A549 (cell line): ENCODE measurements around the gene HAVCR2.

Experiments used
- BHLHE40 ChIP-seq: IDR thresholded peaks from 2 replicates; pipeline ENCODE4 v1.6.1; 2012; ENCODE audit warnings: low read depth, low read length, inconsistent platforms
- CHD2 ChIP-seq: fragments of 150-350 bp; IDR thresholded peaks from 2 replicates; pipeline ENCODE4 v1.6.1; 2014; ENCODE audit warnings: low read length; ENCODE audit not compliant: partially characterized antibody
- EP300 ChIP-seq, 2 experiments: fragments of >200 bp; sonication (Bioruptor Twin); formaldehyde crosslinking; IDR thresholded peaks; 2 replicates in 1 of 2; 3 replicates in 1 of 2; pipeline ENCODE4 v1.6.1; 2016 to 2017
- HOXA7 ChIP-seq: fragments of 250-450 bp; sonication (Bioruptor Pico); IDR thresholded peaks from 2 replicates; pipeline ENCODE4 v1.5.0; 2020; ENCODE audit warnings: mild to moderate bottlenecking, moderate library complexity
- ZSCAN20 ChIP-seq: fragments of 250-450 bp; sonication (Bioruptor Pico); IDR thresholded peaks from 2 replicates; pipeline ENCODE4 v1.8.0; 2022; ENCODE audit warnings: mild to moderate bottlenecking, moderate library complexity
- TF ChIP-seq, protein P1 (sequence below): fragments of >200 bp; sonication (Bioruptor Twin); formaldehyde crosslinking; IDR thresholded peaks from 3 replicates; pipeline ENCODE4 v1.5.1; 2016
- TF ChIP-seq, protein P2 (sequence below): fragments of 200-600 bp; sonication (generic); IDR thresholded peaks from 2 replicates; pipeline ENCODE4 v1.6.1; 2016; ENCODE audit warnings: antibody characterized with exemption, mild to moderate bottlenecking, moderate library complexity
- TF ChIP-seq, protein P3 (sequence below): fragments of 450-650 bp; IDR thresholded peaks from 2 replicates; pipeline ENCODE4 v1.6.1; 2014; ENCODE audit warnings: antibody characterized with exemption

DNA sequence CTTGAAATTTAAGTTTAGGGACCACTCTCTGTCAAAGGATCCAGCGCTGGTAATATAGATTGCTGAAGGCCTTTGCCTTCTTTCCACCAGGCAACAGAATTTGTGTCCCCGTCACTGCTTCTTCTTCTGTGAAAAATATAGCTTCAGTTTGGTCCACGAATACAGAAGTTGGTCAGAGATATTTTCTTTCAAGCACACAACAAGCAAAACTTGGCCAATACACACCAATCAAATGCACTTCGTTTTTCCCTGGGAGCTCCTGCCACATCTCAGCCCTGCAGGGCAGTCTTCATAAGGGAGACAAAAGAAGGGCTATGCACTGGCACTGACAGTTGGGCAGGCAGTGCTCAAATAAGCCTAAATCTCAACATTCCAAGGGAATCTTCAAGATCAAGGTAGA, 22.9 kb downstream of the HAVCR2 start:
- TF ChIP-seq, protein P1, sequence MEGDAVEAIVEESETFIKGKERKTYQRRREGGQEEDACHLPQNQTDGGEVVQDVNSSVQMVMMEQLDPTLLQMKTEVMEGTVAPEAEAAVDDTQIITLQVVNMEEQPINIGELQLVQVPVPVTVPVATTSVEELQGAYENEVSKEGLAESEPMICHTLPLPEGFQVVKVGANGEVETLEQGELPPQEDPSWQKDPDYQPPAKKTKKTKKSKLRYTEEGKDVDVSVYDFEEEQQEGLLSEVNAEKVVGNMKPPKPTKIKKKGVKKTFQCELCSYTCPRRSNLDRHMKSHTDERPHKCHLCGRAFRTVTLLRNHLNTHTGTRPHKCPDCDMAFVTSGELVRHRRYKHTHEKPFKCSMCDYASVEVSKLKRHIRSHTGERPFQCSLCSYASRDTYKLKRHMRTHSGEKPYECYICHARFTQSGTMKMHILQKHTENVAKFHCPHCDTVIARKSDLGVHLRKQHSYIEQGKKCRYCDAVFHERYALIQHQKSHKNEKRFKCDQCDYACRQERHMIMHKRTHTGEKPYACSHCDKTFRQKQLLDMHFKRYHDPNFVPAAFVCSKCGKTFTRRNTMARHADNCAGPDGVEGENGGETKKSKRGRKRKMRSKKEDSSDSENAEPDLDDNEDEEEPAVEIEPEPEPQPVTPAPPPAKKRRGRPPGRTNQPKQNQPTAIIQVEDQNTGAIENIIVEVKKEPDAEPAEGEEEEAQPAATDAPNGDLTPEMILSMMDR, result no peak
- no peak for TF ChIP-seq EP300 (IDR thresholded peaks at IDR 0.05)
- no peak for TF ChIP-seq CHD2
- TF ChIP-seq, protein P2, sequence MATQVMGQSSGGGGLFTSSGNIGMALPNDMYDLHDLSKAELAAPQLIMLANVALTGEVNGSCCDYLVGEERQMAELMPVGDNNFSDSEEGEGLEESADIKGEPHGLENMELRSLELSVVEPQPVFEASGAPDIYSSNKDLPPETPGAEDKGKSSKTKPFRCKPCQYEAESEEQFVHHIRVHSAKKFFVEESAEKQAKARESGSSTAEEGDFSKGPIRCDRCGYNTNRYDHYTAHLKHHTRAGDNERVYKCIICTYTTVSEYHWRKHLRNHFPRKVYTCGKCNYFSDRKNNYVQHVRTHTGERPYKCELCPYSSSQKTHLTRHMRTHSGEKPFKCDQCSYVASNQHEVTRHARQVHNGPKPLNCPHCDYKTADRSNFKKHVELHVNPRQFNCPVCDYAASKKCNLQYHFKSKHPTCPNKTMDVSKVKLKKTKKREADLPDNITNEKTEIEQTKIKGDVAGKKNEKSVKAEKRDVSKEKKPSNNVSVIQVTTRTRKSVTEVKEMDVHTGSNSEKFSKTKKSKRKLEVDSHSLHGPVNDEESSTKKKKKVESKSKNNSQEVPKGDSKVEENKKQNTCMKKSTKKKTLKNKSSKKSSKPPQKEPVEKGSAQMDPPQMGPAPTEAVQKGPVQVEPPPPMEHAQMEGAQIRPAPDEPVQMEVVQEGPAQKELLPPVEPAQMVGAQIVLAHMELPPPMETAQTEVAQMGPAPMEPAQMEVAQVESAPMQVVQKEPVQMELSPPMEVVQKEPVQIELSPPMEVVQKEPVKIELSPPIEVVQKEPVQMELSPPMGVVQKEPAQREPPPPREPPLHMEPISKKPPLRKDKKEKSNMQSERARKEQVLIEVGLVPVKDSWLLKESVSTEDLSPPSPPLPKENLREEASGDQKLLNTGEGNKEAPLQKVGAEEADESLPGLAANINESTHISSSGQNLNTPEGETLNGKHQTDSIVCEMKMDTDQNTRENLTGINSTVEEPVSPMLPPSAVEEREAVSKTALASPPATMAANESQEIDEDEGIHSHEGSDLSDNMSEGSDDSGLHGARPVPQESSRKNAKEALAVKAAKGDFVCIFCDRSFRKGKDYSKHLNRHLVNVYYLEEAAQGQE, result no peak
- TF ChIP-seq ZSCAN20, result no peak
- no peak for TF ChIP-seq BHLHE40
- TF ChIP-seq, protein P3, sequence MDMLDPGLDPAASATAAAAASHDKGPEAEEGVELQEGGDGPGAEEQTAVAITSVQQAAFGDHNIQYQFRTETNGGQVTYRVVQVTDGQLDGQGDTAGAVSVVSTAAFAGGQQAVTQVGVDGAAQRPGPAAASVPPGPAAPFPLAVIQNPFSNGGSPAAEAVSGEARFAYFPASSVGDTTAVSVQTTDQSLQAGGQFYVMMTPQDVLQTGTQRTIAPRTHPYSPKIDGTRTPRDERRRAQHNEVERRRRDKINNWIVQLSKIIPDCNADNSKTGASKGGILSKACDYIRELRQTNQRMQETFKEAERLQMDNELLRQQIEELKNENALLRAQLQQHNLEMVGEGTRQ, result no peak
- no peak for TF ChIP-seq HOXA7
